GM23248 (cell line): Measurements from ENCODE around the gene CPOX.

Source experiments
- EZH2 ChIP-seq: fragments of 200-600 bp; sonication (generic); IDR thresholded peaks from 2 replicates; pipeline ENCODE4 v1.6.1; 2018; ENCODE audit warnings: antibody characterized with exemption, mild to moderate bottlenecking; ENCODE audit not compliant: insufficient read depth, poor library complexity, severe bottlenecking
- EZH2phosphoT487 ChIP-seq: fragments of 200-600 bp; sonication (generic); IDR thresholded peaks from 2 replicates; pipeline ENCODE4 v1.6.1; 2018; ENCODE audit warnings: antibody characterized with exemption, moderate library complexity, mild to moderate bottlenecking, low read depth; ENCODE audit not compliant: insufficient read depth

DNA sequence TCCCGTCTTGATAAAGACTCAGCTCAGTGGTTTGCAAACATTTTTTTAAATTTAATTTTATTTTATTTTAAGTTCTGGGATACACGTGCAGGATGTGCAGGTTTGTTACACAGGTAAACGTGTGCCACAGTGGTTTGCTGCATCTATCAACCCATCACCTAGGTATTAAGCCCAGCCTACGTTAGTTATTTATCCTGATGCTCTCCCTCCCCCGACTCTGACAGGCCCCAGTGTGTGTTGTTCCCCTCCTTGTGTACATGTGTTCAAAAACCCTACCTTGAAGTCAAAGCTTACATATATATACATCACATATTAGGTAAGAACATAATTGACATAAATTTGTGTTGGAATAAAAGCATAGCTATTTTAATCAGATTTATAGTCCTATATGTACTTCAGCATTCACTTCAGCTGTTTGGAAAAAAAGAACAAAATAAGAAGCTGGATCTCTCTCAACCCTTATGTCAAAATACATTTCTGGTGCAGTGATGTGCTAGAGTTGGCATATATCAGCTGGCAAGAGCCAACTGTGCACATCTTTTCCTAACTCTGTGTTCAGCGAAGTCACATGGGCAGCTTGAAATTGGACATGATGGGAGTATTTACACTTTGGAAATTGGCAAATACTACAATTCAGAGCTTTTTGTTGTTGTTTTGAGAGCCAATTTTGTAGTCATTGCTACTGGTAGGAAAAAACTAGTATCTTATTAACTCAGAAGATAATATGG is 35.1 kb downstream of the CPOX start:
- TF ChIP-seq EZH2phosphoT487 (no peak), EZH2 (no peak)
